ENCODE results near the gene RPS3. TPM values are rescaled to one million over a fixed set of nuclear protein-coding genes. Genes with fewer than 3 reads are reported as not detected.

RPS3 gene
- total and polyA plus RNA-seq, 2 experiments from 2014 or later: 1,745 to 2,793 TPM

- peaks cover 18% of the 10 kb centered on the region for H3K9me3 Mint-ChIP-seq
- Histone ChIP-seq H3K27ac (ENCODE audit: low read depth) (no peak overlapping the region), H3K4me3 (peak overlapping the region; percentile 42), H2AFZ (no peak overlapping the region), H3K27me3 (ENCODE audit: insufficient read depth) (peaks cover 35% of the 10 kb centered on the region), H3K9me2 (ENCODE audit: insufficient read depth) (no peaks in the 10 kb centered on the region), H3K4me1 (ENCODE audit: insufficient read depth) (peaks cover 9% of the 10 kb centered on the region; the same call in 1 of the 2 replicates), H3K4me2 (peak overlapping the region; percentile 55), H3F3A (replicated peaks; ENCODE audit: low read depth) (0 out of 2 replicates have a peak, but pooled peaks cover 6% of the 10 kb centered on the region), H3K36me3 (ENCODE audit: insufficient read depth) (no peaks in the 10 kb centered on the region), H4K20me1 (replicated peaks; ENCODE audit: insufficient read depth) (no peaks in the 10 kb centered on the region; the same call in 1 of the 2 replicates), H3K79me2 (replicated peaks; ENCODE audit: insufficient read depth) (no peaks in the 10 kb centered on the region)
- H3K4me3 Mint-ChIP-seq: peak overlapping the region; percentile 24; the same call in 1 of the 3 replicates
- TF ChIP-seq EZH2phosphoT487 (IDR thresholded peaks at IDR 0.05; ENCODE audit: unreplicated experiment): no peak
- TF ChIP-seq CTCF (conservative IDR thresholded peaks at IDR 0.05; ENCODE audit: low read depth in 2 of 2): peak; percentile 73 to 83
- H3K27me3 Mint-ChIP-seq (ENCODE audit: insufficient read depth, low read depth, poor library complexity): peaks cover 36% of the 10 kb centered on the region
- DNase-seq (ENCODE audit: low spot score): peak; percentile 91
- peaks cover 25% of the 10 kb centered on the region for H3K36me3 Mint-ChIP-seq (ENCODE audit: low read depth)
- H3K4me1 Mint-ChIP-seq: peaks cover 16% of the 10 kb centered on the region
- peak; percentile 79 for ATAC-seq
- no peak overlapping the region for H3K27ac Mint-ChIP-seq
These were observed 26.1 kb downstream of the RPS3 start for GRCh38 chr11:75425422-75425821.

DNA sequence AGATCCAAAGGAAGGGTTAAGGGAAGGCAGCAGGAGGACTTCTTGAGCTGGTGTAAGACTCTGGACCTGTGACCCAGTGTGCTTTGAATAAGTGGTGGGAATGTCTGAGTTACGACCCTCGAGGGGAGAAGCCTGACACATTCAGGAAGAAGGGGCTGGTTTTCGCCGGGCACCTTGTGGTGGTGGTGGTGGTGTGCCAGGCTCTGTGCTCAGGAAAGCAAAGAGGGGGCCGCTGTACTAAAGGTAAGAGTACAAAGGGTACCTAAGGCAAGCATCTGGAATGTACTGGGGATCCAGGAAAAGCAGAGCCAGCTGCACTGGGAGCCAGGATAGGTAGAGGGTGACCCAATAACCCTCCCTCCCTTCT lies 27.4 kb downstream of the RPS3 start:
- no peaks in the 10 kb centered on the region for H3K9me2 ChIP-seq (ENCODE audit: insufficient read depth)
- H4K20me1 ChIP-seq (replicated peaks; ENCODE audit: insufficient read depth): no peaks in the 10 kb centered on the region; the same call in 1 of the 2 replicates
- H3K36me3 ChIP-seq (ENCODE audit: insufficient read depth): no peaks in the 10 kb centered on the region
- no peaks in the 10 kb centered on the region for H3K79me2 ChIP-seq (replicated peaks; ENCODE audit: insufficient read depth)
- no peak overlapping the region for H3K4me3 ChIP-seq
- Mint-ChIP-seq H3K9me3 (peaks cover 21% of the 10 kb centered on the region), H3K27ac (no peak overlapping the region), H3K4me3 (no peak overlapping the region), H3K27me3 (ENCODE audit: insufficient read depth, low read depth, poor library complexity) (peaks cover 46% of the 10 kb centered on the region), H3K36me3 (ENCODE audit: low read depth) (peaks cover 28% of the 10 kb centered on the region), H3K4me1 (peaks cover 21% of the 10 kb centered on the region)
- peaks cover 48% of the 10 kb centered on the region for H3K27me3 ChIP-seq (ENCODE audit: insufficient read depth)
- no peak overlapping the region for H2AFZ ChIP-seq
- DNase-seq (ENCODE audit: low spot score): no peak
- H3K4me1 ChIP-seq (ENCODE audit: insufficient read depth): peaks cover 13% of the 10 kb centered on the region
- H3K27ac ChIP-seq (ENCODE audit: low read depth): no peak overlapping the region
- ATAC-seq: no peak
- peaks cover 6% of the 10 kb centered on the region; the same call in 1 of the 2 replicates for H3F3A ChIP-seq (replicated peaks; ENCODE audit: low read depth)
- no peak overlapping the region for H3K4me2 ChIP-seq
- TF ChIP-seq STAT1 (IDR thresholded peaks at IDR 0.05; ENCODE audit: unreplicated experiment): no peak
- no peak for TF ChIP-seq POLR2AphosphoS5 (IDR thresholded peaks at IDR 0.05; ENCODE audit: low read depth)
- no peak for TF ChIP-seq JUNB (IDR thresholded peaks at IDR 0.05; ENCODE audit: unreplicated experiment)
- TF ChIP-seq NANOG (IDR thresholded peaks at IDR 0.05; ENCODE audit: borderline replicate concordance): no peak
- TF ChIP-seq CTCF (conservative IDR thresholded peaks at IDR 0.05; ENCODE audit: low read depth in 2 of 2): no peak
- TF ChIP-seq EZH2 (IDR thresholded peaks at IDR 0.05; ENCODE audit: low read depth, unreplicated experiment): no peak
- TF ChIP-seq, protein P1, sequence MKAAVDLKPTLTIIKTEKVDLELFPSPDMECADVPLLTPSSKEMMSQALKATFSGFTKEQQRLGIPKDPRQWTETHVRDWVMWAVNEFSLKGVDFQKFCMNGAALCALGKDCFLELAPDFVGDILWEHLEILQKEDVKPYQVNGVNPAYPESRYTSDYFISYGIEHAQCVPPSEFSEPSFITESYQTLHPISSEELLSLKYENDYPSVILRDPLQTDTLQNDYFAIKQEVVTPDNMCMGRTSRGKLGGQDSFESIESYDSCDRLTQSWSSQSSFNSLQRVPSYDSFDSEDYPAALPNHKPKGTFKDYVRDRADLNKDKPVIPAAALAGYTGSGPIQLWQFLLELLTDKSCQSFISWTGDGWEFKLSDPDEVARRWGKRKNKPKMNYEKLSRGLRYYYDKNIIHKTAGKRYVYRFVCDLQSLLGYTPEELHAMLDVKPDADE (IDR thresholded peaks at IDR 0.05): no peak
